ENCODE data around the gene METAP1D. TPM values are rescaled to one million over a fixed set of nuclear protein-coding genes. Genes with fewer than 3 reads are reported as not detected.

Gene METAP1D
- total RNA-seq, 1 experiment from 2014 or later, result 5.2 TPM

DNA sequence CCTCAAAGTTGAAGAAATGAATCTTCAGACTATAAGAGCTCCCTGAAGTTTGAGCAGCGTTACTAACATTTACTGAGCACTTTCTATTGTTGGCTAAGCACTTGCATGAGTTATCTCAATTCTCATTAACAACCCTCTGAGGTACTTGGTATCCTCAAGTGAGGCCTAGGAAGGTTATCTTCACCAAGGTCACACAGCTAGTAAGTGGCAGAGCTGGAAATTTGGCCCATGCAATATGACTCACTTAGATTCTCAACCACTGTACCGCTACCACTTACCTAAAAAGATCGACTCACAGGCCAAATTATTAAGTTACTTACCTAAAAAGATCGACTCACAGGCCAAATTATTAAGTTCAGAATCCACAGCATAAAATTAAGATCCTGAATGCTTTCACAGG lies 8.7 kb upstream of the METAP1D start:
- no peak for DNase-seq
- H3K14ac ChIP-seq (ENCODE audit: insufficient read depth, low read length), result no peak overlapping the region
- no peak overlapping the region for H3K18ac ChIP-seq (ENCODE audit: insufficient read length, low read depth, low read length)
- H3K56ac ChIP-seq (ENCODE audit: insufficient read length, low read depth, low read length), result no peak overlapping the region
- H3K79me2 ChIP-seq (ENCODE audit: insufficient read depth, low read length), result no peaks in the 10 kb centered on the region
- TF ChIP-seq, protein P1, sequence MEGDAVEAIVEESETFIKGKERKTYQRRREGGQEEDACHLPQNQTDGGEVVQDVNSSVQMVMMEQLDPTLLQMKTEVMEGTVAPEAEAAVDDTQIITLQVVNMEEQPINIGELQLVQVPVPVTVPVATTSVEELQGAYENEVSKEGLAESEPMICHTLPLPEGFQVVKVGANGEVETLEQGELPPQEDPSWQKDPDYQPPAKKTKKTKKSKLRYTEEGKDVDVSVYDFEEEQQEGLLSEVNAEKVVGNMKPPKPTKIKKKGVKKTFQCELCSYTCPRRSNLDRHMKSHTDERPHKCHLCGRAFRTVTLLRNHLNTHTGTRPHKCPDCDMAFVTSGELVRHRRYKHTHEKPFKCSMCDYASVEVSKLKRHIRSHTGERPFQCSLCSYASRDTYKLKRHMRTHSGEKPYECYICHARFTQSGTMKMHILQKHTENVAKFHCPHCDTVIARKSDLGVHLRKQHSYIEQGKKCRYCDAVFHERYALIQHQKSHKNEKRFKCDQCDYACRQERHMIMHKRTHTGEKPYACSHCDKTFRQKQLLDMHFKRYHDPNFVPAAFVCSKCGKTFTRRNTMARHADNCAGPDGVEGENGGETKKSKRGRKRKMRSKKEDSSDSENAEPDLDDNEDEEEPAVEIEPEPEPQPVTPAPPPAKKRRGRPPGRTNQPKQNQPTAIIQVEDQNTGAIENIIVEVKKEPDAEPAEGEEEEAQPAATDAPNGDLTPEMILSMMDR (conservative IDR thresholded peaks at IDR 0.05), result no peak
- Mint-ChIP-seq H3K4me3 (no peak overlapping the region), H3K9me3 (no peaks in the 10 kb centered on the region), H3K36me3 (ENCODE audit: insufficient read depth in 1 of 3, low read depth in 3 of 3) (no peaks in the 10 kb centered on the region), H3K27ac (no peak overlapping the region; a peak in 1 of 7 replicates), H3K27me3 (ENCODE audit: low read depth) (no peaks in the 10 kb centered on the region; the same call in none of the 2 replicates), H3K4me1 (no peaks in the 10 kb centered on the region)
- H3K9me3 ChIP-seq (ENCODE audit: control insufficient read depth, low read depth, low read length), result no peaks in the 10 kb centered on the region
- no peak overlapping the region for H2BK15ac ChIP-seq (ENCODE audit: low read depth, low read length)
- H3K9ac ChIP-seq (ENCODE audit: extremely low read depth, insufficient read length, low read length), result no peak overlapping the region
- no peak overlapping the region for H2BK120ac ChIP-seq (ENCODE audit: low read depth, low read length, poor library complexity, severe bottlenecking)
- H4K5ac ChIP-seq (ENCODE audit: insufficient read length, low read depth, low read length), result no peak overlapping the region
- no peaks in the 10 kb centered on the region for H3K27me3 ChIP-seq (ENCODE audit: insufficient read depth, low read length)
- no peak overlapping the region for H4K8ac ChIP-seq (replicated peaks; ENCODE audit: insufficient read length, low read depth, low read length)
- no peak overlapping the region for H4K91ac ChIP-seq (ENCODE audit: insufficient read length, low read depth, low read length)
- no peak overlapping the region for H2BK20ac ChIP-seq (ENCODE audit: low read depth, low read length, poor library complexity, severe bottlenecking)
- no peak overlapping the region for H3K4me2 ChIP-seq (ENCODE audit: insufficient read depth, insufficient read length, low read length)
- H3K79me1 ChIP-seq (ENCODE audit: insufficient read depth, low read depth, low read length, poor library complexity, severe bottlenecking), result no peaks in the 10 kb centered on the region
- no peaks in the 10 kb centered on the region for H4K20me1 ChIP-seq (ENCODE audit: control insufficient read depth, insufficient read depth, insufficient read length)
- no peak overlapping the region for H3K4ac ChIP-seq (ENCODE audit: low read depth, low read length)
- no CpG with 5 or more reads among the region's 4 CpGs for WGBS (ENCODE audit: extremely low coverage, insufficient read length, low lambda C conversion rate)
- H3T11ph ChIP-seq (ENCODE audit: low read length), result no peak overlapping the region
- no peak overlapping the region for H2AFZ ChIP-seq (ENCODE audit: low read length)
- H3K23me2 ChIP-seq (ENCODE audit: insufficient read length, low read depth, low read length, poor library complexity, severe bottlenecking), result no peaks in the 10 kb centered on the region
- no peak overlapping the region for H3K23ac ChIP-seq (ENCODE audit: insufficient read length, low read depth, low read length)
- no peak overlapping the region for H2BK12ac ChIP-seq (ENCODE audit: insufficient read length, low read depth, low read length)
- no peaks in the 10 kb centered on the region for H3K4me1 ChIP-seq (ENCODE audit: insufficient read depth, low read length)
- H2AK5ac ChIP-seq (ENCODE audit: insufficient read length, low read length), result no peak overlapping the region
- H2BK5ac ChIP-seq (ENCODE audit: insufficient read length, low read length), result no peak overlapping the region
- no peak overlapping the region for H3K27ac ChIP-seq (ENCODE audit: insufficient read length, low read depth, low read length)
